ENCODE results near the gene ZNF566. TPM values are rescaled to one million over a fixed set of nuclear protein-coding genes. Genes with fewer than 3 reads are reported as not detected.
A peak's percentile ranks its signal among the peaks of the same experiment; 100 is the strongest.

ZNF566 gene
- total and polyA plus RNA-seq, 2 of the 13 experiments (the other 11 are each of a cell fraction or from before 2014, with no cell fraction given) = 4.8 to 13.7 TPM

DNA sequence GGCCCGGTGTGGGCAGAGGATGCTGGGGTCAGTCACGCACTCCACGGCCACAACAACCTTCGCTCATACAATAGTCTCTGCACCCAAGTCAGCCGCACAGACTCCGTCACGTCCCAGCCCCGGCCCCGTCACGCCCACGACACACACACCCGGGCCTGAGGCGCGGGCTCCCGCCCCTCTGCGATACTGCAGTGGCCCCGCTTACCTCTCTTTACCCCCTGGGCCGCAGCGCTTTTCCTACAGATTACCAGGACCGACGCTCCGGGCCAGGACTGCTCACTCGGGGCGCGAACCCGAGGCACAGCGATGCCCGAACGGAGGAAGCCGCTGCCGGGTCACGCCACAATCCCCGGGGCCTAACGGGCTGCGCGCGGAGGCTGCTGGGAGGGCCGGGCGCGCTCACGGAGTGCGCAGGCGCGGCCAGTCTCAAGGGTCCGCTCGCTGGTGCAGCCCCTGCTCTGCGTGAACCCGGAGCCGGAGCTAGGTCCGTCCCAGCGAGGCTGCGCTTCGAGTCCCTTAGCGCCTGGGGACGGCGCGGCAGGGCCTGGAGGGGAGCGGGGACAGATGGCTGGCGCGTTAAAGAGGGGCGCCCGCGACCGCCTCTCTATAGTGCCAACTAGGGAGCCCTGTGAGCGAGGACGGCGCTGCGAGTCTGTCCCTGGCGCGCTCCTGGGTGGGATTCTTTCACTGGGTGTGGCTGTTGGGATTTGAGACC lies 70.9 kb downstream of the ZNF566 start, which contains the start of gene ZFP82 (continued):
- TF ChIP-seq, protein P1, sequence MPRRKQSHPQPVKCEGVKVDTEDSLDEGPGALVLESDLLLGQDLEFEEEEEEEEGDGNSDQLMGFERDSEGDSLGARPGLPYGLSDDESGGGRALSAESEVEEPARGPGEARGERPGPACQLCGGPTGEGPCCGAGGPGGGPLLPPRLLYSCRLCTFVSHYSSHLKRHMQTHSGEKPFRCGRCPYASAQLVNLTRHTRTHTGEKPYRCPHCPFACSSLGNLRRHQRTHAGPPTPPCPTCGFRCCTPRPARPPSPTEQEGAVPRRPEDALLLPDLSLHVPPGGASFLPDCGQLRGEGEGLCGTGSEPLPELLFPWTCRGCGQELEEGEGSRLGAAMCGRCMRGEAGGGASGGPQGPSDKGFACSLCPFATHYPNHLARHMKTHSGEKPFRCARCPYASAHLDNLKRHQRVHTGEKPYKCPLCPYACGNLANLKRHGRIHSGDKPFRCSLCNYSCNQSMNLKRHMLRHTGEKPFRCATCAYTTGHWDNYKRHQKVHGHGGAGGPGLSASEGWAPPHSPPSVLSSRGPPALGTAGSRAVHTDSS (CRISPR knock-in tag; conservative IDR thresholded peaks at IDR 0.05) = no peak
- TF ChIP-seq SMAD1 (CRISPR knock-in tag; IDR thresholded peaks at IDR 0.05; ENCODE audit: borderline replicate concordance, low read depth) (no peak), REXO4 (CRISPR knock-in tag; IDR thresholded peaks at IDR 0.05; ENCODE audit: borderline replicate concordance) (no peak), ZNF883 (CRISPR knock-in tag; IDR thresholded peaks at IDR 0.05; ENCODE audit: not compliant biosample characterization) (peak; percentile 28), ZNF720 (CRISPR knock-in tag; IDR thresholded peaks at IDR 0.05) (no peak), MEIS2 (CRISPR knock-in tag; IDR thresholded peaks at IDR 0.05) (peak; percentile 6; the same call in 1 of the 2 replicates), ZIK1 (CRISPR knock-in tag; IDR thresholded peaks at IDR 0.05; ENCODE audit: borderline replicate concordance, low read depth) (no peak), ELF1 (CRISPR knock-in tag; IDR thresholded peaks at IDR 0.05) (no peak), SAFB2 (CRISPR knock-in tag; IDR thresholded peaks at IDR 0.05; ENCODE audit: borderline replicate concordance, low read depth) (no peak), ZNF138 (CRISPR knock-in tag; IDR thresholded peaks at IDR 0.05; ENCODE audit: low read depth) (no peak), HOXA9 (CRISPR knock-in tag; IDR thresholded peaks at IDR 0.05; ENCODE audit: borderline replicate concordance) (no peak), KLF12 (CRISPR knock-in tag; IDR thresholded peaks at IDR 0.05; ENCODE audit: borderline replicate concordance) (no peak), ZNF670 (CRISPR knock-in tag; IDR thresholded peaks at IDR 0.05; ENCODE audit: borderline replicate concordance) (no peak), ZNF788 (CRISPR knock-in tag; IDR thresholded peaks at IDR 0.05; ENCODE audit: borderline replicate concordance) (no peak), KLF16 (CRISPR knock-in tag; IDR thresholded peaks at IDR 0.05) (peak in 1 of 2 experiments; percentile 39; a peak in 1 of 4 replicates), ZFP1 (CRISPR knock-in tag; IDR thresholded peaks at IDR 0.05) (no peak), ZNF772 (CRISPR knock-in tag; IDR thresholded peaks at IDR 0.05) (no peak), TCF7L2 (IDR thresholded peaks at IDR 0.05; ENCODE audit: low read depth, low read length) (no peak), ZNF225 (CRISPR knock-in tag; IDR thresholded peaks at IDR 0.05) (peak; percentile 64; the same call in 1 of the 2 replicates), MXD4 (CRISPR knock-in tag; IDR thresholded peaks at IDR 0.05) (no peak)
- TF ChIP-seq, protein P2, sequence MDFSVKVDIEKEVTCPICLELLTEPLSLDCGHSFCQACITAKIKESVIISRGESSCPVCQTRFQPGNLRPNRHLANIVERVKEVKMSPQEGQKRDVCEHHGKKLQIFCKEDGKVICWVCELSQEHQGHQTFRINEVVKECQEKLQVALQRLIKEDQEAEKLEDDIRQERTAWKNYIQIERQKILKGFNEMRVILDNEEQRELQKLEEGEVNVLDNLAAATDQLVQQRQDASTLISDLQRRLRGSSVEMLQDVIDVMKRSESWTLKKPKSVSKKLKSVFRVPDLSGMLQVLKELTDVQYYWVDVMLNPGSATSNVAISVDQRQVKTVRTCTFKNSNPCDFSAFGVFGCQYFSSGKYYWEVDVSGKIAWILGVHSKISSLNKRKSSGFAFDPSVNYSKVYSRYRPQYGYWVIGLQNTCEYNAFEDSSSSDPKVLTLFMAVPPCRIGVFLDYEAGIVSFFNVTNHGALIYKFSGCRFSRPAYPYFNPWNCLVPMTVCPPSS (IDR thresholded peaks at IDR 0.05) = no peak
- TF ChIP-seq, protein P3, sequence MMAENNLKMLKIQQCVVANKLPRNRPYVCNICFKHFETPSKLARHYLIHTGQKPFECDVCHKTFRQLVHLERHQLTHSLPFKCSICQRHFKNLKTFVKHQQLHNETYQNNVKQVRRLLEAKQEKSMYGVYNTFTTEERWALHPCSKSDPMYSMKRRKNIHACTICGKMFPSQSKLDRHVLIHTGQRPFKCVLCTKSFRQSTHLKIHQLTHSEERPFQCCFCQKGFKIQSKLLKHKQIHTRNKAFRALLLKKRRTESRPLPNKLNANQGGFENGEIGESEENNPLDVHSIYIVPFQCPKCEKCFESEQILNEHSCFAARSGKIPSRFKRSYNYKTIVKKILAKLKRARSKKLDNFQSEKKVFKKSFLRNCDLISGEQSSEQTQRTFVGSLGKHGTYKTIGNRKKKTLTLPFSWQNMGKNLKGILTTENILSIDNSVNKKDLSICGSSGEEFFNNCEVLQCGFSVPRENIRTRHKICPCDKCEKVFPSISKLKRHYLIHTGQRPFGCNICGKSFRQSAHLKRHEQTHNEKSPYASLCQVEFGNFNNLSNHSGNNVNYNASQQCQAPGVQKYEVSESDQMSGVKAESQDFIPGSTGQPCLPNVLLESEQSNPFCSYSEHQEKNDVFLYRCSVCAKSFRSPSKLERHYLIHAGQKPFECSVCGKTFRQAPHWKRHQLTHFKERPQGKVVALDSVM (CRISPR knock-in tag; IDR thresholded peaks at IDR 0.05) = no peak
- TF ChIP-seq, protein P4, sequence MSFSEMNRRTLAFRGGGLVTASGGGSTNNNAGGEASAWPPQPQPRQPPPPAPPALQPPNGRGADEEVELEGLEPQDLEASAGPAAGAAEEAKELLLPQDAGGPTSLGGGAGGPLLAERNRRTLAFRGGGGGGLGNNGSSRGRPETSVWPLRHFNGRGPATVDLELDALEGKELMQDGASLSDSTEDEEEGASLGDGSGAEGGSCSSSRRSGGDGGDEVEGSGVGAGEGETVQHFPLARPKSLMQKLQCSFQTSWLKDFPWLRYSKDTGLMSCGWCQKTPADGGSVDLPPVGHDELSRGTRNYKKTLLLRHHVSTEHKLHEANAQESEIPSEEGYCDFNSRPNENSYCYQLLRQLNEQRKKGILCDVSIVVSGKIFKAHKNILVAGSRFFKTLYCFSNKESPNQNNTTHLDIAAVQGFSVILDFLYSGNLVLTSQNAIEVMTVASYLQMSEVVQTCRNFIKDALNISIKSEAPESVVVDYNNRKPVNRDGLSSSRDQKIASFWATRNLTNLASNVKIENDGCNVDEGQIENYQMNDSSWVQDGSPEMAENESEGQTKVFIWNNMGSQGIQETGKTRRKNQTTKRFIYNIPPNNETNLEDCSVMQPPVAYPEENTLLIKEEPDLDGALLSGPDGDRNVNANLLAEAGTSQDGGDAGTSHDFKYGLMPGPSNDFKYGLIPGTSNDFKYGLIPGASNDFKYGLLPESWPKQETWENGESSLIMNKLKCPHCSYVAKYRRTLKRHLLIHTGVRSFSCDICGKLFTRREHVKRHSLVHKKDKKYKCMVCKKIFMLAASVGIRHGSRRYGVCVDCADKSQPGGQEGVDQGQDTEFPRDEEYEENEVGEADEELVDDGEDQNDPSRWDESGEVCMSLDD (CRISPR knock-in tag; IDR thresholded peaks at IDR 0.05; ENCODE audit: borderline replicate concordance) = no peak
